Calu3 (cell line): ENCODE results near the gene MICA. TPM values are rescaled to one million over a fixed set of nuclear protein-coding genes. Genes with fewer than 3 reads are reported as not detected.
"Not testable (repeated sequence)": the region's sequence is repeated elsewhere in the genome, so short reads cannot be mapped to it uniquely, and the experiment has no call there.

Experiments used
- BruUV-seq: library from RNA; stranded (reverse); fragments of 400-500 nt; replicated peaks from 2 replicates; lab custom pipeline; 2021; lab: Mats Ljungman, UMichigan
- CTCF ChIA-PET: fragments of 300-600 bp; sonication (Branson Sonifier 250); formaldehyde crosslinking; loops from one replicate; lab custom pipeline; 2022; ENCODE audit warnings: antibody characterized with exemption; lab: Charles Lee
- DNase-seq: peaks from one replicate; pipeline ENCODE4 v3.0.0; 2022
- H3K27ac Mint-ChIP-seq: one replicate; pipeline ENCODE4 v1.8.0; 2022; ENCODE audit warnings: mixed read lengths; ENCODE audit not compliant: unreplicated experiment
- H3K27me3 Mint-ChIP-seq: one replicate; pipeline ENCODE4 v1.8.0; 2022; ENCODE audit warnings: mixed read lengths; ENCODE audit not compliant: unreplicated experiment
- H3K36me3 Mint-ChIP-seq: one replicate; pipeline ENCODE4 v1.8.0; 2022; ENCODE audit warnings: mild to moderate bottlenecking, moderate library complexity, mixed read lengths; ENCODE audit not compliant: insufficient read depth, unreplicated experiment
- H3K4me1 Mint-ChIP-seq: one replicate; pipeline ENCODE4 v1.8.0; 2022; ENCODE audit warnings: mild to moderate bottlenecking, low read depth, mixed read lengths; ENCODE audit not compliant: unreplicated experiment
- H3K4me3 Mint-ChIP-seq: one replicate; pipeline ENCODE4 v1.8.0; 2022; ENCODE audit warnings: mild to moderate bottlenecking, low read depth, moderate library complexity, mixed read lengths; ENCODE audit not compliant: unreplicated experiment
- H3K9me3 Mint-ChIP-seq: one replicate; pipeline ENCODE4 v1.8.0; 2022; ENCODE audit warnings: low read depth, mixed read lengths; ENCODE audit not compliant: unreplicated experiment
- CTCF ChIP-seq: fragments of 200-600 bp; IDR thresholded peaks from one replicate; pipeline ENCODE4 v1.8.0; 2022; ENCODE audit warnings: antibody characterized with exemption; ENCODE audit not compliant: unreplicated experiment
- intact Hi-C: fragments of 100-400 bp; cut with micrococcal nuclease; formaldehyde crosslinking; loops from one replicate; pipeline ENCODE4 v1.10.0; 2022; ENCODE audit not compliant: unreplicated experiment
- total RNA-seq: library from RNA; stranded (reverse); gene quantifications from 2 replicates; pipeline ENCODE4 v1.2.3, GENCODE V29; 2022

Gene MICA
- total RNA-seq, 1 experiment from 2014 or later = 77.1 TPM

- CTCF ChIA-PET = no interaction called here
- H3K27ac Mint-ChIP-seq = no peak overlapping the region
- no peak overlapping the region for H3K4me3 Mint-ChIP-seq
- H3K27me3 Mint-ChIP-seq = peaks cover 92% of the 10 kb centered on the region
- no peaks in the 10 kb centered on the region for H3K36me3 Mint-ChIP-seq
- DNase-seq = no peak
- H3K4me1 Mint-ChIP-seq = peaks cover 8% of the 10 kb centered on the region
- no peak for TF ChIP-seq CTCF
- BruUV-seq = no TSS peak
- intact Hi-C loops = no loop called here
- peaks cover 16% of the 10 kb centered on the region for H3K9me3 Mint-ChIP-seq
Measured at GRCh38 chr6:31438222-31438621, 34.8 kb downstream of the MICA start.

GRCh38 chr6:31438677-31439076 lies 35.3 kb downstream of the MICA start:
- no peak for TF ChIP-seq CTCF
- H3K4me3 Mint-ChIP-seq = no peak overlapping the region
- H3K27me3 Mint-ChIP-seq = peaks cover 91% of the 10 kb centered on the region
- intact Hi-C loops = no loop called here
- BruUV-seq = no TSS peak
- DNase-seq = no peak
- peaks cover 13% of the 10 kb centered on the region for H3K9me3 Mint-ChIP-seq
- H3K27ac Mint-ChIP-seq = no peak overlapping the region
- peaks cover 8% of the 10 kb centered on the region for H3K4me1 Mint-ChIP-seq
- H3K36me3 Mint-ChIP-seq = no peaks in the 10 kb centered on the region
- CTCF ChIA-PET = no interaction called here

- H3K36me3 Mint-ChIP-seq = no peaks in the 10 kb centered on the region
- peaks cover 90% of the 10 kb centered on the region for H3K27me3 Mint-ChIP-seq
- peak; percentile 98 for TF ChIP-seq CTCF
- peaks cover 8% of the 10 kb centered on the region for H3K4me1 Mint-ChIP-seq
- DNase-seq = peak; percentile 93
- H3K27ac Mint-ChIP-seq = no peak overlapping the region
- BruUV-seq = no TSS peak
- H3K9me3 Mint-ChIP-seq = peaks cover 8% of the 10 kb centered on the region
- no peak overlapping the region for H3K4me3 Mint-ChIP-seq
- CTCF ChIA-PET = interaction anchor here (0.5 to 2.0 kb wide), 16 partner anchors 10 to 735 kb away, joined by 3 to 84 read pairs (median 4); partner anchors contain the start of gene MICA
- intact Hi-C loops = loop anchor here (1.0 kb wide), 1 partner anchor 42 kb away; no protein-coding TSS in a partner anchor
Measured at GRCh38 chr6:31441365-31442267, 38.2 kb downstream of the MICA start.

GRCh38 chr6:31446481-31446880 lies 43.1 kb downstream of the MICA start:
- intact Hi-C loops = no loop called here
- CTCF ChIA-PET = interaction anchor here (0.7 kb wide), 1 partner anchor 52 kb away, joined by 3 read pairs; no protein-coding TSS in a partner anchor

GRCh38 chr6:31446999-31447789 lies 43.8 kb downstream of the MICA start:
- H3K27me3 Mint-ChIP-seq = peaks cover 73% of the 10 kb centered on the region
- H3K4me3 Mint-ChIP-seq, DNase-seq, H3K9me3 Mint-ChIP-seq, H3K4me1 Mint-ChIP-seq, H3K36me3 Mint-ChIP-seq, BruUV-seq, intact Hi-C loops, H3K27ac Mint-ChIP-seq, CTCF ChIA-PET: not testable (repeated sequence)

More at GRCh38 chr6:31446481-31446880, 43.1 kb downstream of the MICA start:
- no peak for DNase-seq
- Mint-ChIP-seq H3K9me3 (peaks cover 7% of the 10 kb centered on the region), H3K4me1 (peaks cover 7% of the 10 kb centered on the region), H3K36me3 (no peaks in the 10 kb centered on the region), H3K27me3 (peaks cover 73% of the 10 kb centered on the region), H3K27ac (no peak overlapping the region), H3K4me3 (no peak overlapping the region)
- no peak for TF ChIP-seq CTCF
- no TSS peak for BruUV-seq
